Vagina (tissue), 2 donors: Measurements from ENCODE around the gene POTEJ.
"Not testable (repeated sequence)": the region's sequence is repeated elsewhere in the genome, so short reads cannot be mapped to it uniquely, and the experiment has no call there.

Experiments
- POLR2AphosphoS5 ChIP-seq, 2 donors: sonication (generic); formaldehyde crosslinking; IDR thresholded peaks; one replicate each; pipeline ENCODE4 v1.9.0; 2017; ENCODE audit warnings: antibody characterized with exemption in 2 of 2, mild to moderate bottlenecking in 2 of 2, low read depth in 1 of 2; ENCODE audit not compliant: insufficient read depth in 1 of 2
- TF ChIP-seq, protein P1 (sequence below), 3 experiments: fragments of 450-650 bp in 2 of 3; fragments of 200-600 bp in 1 of 3; sonication (generic) in 1 of 3; IDR thresholded peaks; one replicate each; pipeline ENCODE4 v1.5.1; 2017 to 2019; ENCODE audit warnings: antibody characterized with exemption in 3 of 3, mild to moderate bottlenecking in 2 of 3, moderate library complexity in 2 of 3

DNA sequence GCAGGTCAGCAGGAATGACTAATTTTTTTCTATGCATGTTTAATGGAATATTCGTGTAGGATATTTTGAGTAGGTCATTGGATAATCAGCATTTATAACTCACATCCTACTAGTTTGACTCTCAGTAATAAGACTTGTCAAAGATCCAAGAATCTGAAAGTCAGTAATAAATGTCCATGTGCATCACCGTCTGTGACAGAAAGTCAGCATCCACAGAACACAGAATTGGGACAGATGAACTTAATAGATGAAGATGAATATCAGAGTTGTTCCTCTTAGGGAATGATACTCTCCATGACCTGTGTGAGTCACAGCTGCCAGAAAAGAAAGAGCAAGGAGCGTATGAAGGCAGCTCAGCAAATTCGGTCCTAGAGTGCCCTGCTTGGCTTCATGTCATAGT is 30.4 kb downstream of the POTEJ start:
- TF ChIP-seq, protein P1, sequence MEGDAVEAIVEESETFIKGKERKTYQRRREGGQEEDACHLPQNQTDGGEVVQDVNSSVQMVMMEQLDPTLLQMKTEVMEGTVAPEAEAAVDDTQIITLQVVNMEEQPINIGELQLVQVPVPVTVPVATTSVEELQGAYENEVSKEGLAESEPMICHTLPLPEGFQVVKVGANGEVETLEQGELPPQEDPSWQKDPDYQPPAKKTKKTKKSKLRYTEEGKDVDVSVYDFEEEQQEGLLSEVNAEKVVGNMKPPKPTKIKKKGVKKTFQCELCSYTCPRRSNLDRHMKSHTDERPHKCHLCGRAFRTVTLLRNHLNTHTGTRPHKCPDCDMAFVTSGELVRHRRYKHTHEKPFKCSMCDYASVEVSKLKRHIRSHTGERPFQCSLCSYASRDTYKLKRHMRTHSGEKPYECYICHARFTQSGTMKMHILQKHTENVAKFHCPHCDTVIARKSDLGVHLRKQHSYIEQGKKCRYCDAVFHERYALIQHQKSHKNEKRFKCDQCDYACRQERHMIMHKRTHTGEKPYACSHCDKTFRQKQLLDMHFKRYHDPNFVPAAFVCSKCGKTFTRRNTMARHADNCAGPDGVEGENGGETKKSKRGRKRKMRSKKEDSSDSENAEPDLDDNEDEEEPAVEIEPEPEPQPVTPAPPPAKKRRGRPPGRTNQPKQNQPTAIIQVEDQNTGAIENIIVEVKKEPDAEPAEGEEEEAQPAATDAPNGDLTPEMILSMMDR (IDR thresholded peaks at IDR 0.05): not testable (repeated sequence)
- not testable (repeated sequence) for TF ChIP-seq POLR2AphosphoS5 (IDR thresholded peaks at IDR 0.05; ENCODE audit: insufficient read depth in 1 of 2, low read depth in 1 of 2)
